ENCODE results near the gene RAB22A.

DNA sequence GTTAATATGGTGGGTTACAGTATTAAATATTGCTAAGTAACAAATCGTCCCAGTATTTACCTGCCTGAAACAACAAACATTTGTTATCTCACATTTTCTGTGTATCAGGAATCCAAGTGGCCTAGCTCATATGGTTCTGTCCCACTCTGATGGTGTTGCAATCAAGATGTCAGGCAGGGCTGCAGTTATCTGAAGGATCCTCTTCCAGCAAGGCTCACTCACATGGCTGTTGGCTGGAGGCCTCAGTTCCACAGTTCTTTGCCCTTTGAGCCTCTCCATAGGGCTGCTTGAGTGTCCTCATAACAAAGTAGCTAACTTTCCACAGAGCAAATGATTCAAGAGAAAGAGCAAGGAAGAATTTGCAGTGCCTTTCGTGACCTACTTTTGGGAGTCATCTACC, 17.7 kb downstream of the RAB22A start:
- no peak for TF ChIP-seq POLR2A (IDR thresholded peaks at IDR 0.05; ENCODE audit: low read depth, low read length)
- no peak for TF ChIP-seq POLR2AphosphoS5 (IDR thresholded peaks at IDR 0.05; ENCODE audit: low read depth, low read length)
- no peak for TF ChIP-seq TAF1 (IDR thresholded peaks at IDR 0.05; ENCODE audit: low read depth, low read length)
- TF ChIP-seq POU2F2 (IDR thresholded peaks at IDR 0.05; ENCODE audit: low read depth, low read length) = no peak

Data from GM12891 (cell line).